Thoracic aorta (tissue), 2 donors: ENCODE data around the gene SAT2. TPM values are rescaled to one million over a fixed set of nuclear protein-coding genes. Genes with fewer than 3 reads are reported as not detected.

Source experiments
- ATAC-seq: fragments of 150-250 bp; one replicate; pipeline ENCODE4 v1.8.0; 2017; ENCODE audit warnings: low read depth; ENCODE audit not compliant: insufficient number of reproducible peaks, low FRiP score
- DNase-seq: peaks from one replicate; pipeline ENCODE4 v3.0.0-alpha.2; 2020; ENCODE audit warnings: low spot score
- H3K27ac ChIP-seq, 2 donors: fragments of 200-600 bp; sonication (generic); 1 replicate in 1 of 2; 2 replicates in 1 of 2; pipeline ENCODE4 v1.5.1; 2016; ENCODE audit warnings: mild to moderate bottlenecking in 2 of 2, moderate library complexity in 2 of 2
- H3K27me3 ChIP-seq: fragments of 200-600 bp; sonication (generic); replicated peaks from 2 replicates; pipeline ENCODE4 v1.6.0; 2016; ENCODE audit warnings: mild to moderate bottlenecking; ENCODE audit not compliant: insufficient read depth
- H3K36me3 ChIP-seq: fragments of 200-600 bp; sonication (generic); one replicate; pipeline ENCODE4 v1.5.1; 2016
- H3K4me1 ChIP-seq, 2 donors: fragments of 200-600 bp; sonication (generic); 1 replicate in 1 of 2; 2 replicates in 1 of 2; pipeline versions ENCODE4 v1.5.1 to v1.6.0; 2016; ENCODE audit warnings: low read depth in 2 of 2, mild to moderate bottlenecking in 1 of 2; ENCODE audit not compliant: control insufficient read depth in 1 of 2
- H3K4me3 ChIP-seq: fragments of 200-600 bp; sonication (generic); 2 replicates; pipeline ENCODE4 v1.5.1; 2016; ENCODE audit warnings: mild to moderate bottlenecking
- H3K9me3 ChIP-seq: fragments of 200-600 bp; sonication (generic); 2 replicates; pipeline ENCODE4 v1.5.1; 2016
- CTCF ChIP-seq: fragments of 200-600 bp; sonication (generic); IDR thresholded peaks from one replicate; pipeline ENCODE4 v1.5.1; 2019; ENCODE audit warnings: antibody characterized with exemption
- total RNA-seq, 2 donors: library from RNA; depleted of rRNA; stranded (reverse); fragments of >200 nt; gene quantifications; one replicate each; pipeline versions ENCODE4 v1.1.0 to v1.2.3, GENCODE V29; 2016

Gene SAT2
- total RNA-seq, 2 donors from 2014 or later, result 29.8 to 30.9 TPM

GRCh38 chr17:7580604-7581575, 46.7 kb downstream of the SAT2 start:
- H3K4me3 ChIP-seq, result peak overlapping the region; percentile 69

GRCh38 chr17:7579834-7580603, 47.6 kb downstream of the SAT2 start:
- peak overlapping the region; percentile 75 to 88 for H3K27ac ChIP-seq
- no peaks in the 10 kb centered on the region for H3K27me3 ChIP-seq
- H3K4me1 ChIP-seq, result peaks cover 53 to 63% of the 10 kb centered on the region in 2 donors
- ATAC-seq (no peak), DNase-seq (no peak)
- peak overlapping the region; percentile 69 for H3K4me3 ChIP-seq
- TF ChIP-seq CTCF, result no peak
- H3K36me3 ChIP-seq, result peaks cover 37% of the 10 kb centered on the region
- H3K9me3 ChIP-seq, result no peaks in the 10 kb centered on the region

More at GRCh38 chr17:7580604-7581575, 46.7 kb downstream of the SAT2 start:
- no peak for ATAC-seq
- Histone ChIP-seq H3K27ac (peak overlapping the region; percentile 61 to 88), H3K27me3 (no peaks in the 10 kb centered on the region), H3K4me1 (peaks cover 49 to 55% of the 10 kb centered on the region in 2 donors), H3K9me3 (no peaks in the 10 kb centered on the region), H3K36me3 (peaks cover 28% of the 10 kb centered on the region)
- TF ChIP-seq CTCF, result no peak
- DNase-seq, result no peak

GRCh38 chr17:7579001-7579833, 48.4 kb downstream of the SAT2 start, which contains the start of gene CD68:
Gene CD68, plus strand, starts transcription at chr17:7579638. Its CDS starts 40 bp downstream, at chr17:7579678.
- Histone ChIP-seq H3K9me3 (no peaks in the 10 kb centered on the region), H3K4me3 (peak within 1 kb of the TSS; percentile 69)
- peak; percentile 68 for ATAC-seq

More at GRCh38 chr17:7579001-7579833, 48.4 kb downstream of the SAT2 start, which contains the start of gene CD68:
- TF ChIP-seq CTCF, result no peak
- H3K36me3 ChIP-seq, result peaks cover 45% of the 10 kb centered on the region
- H3K4me1 ChIP-seq, result peaks cover 54 to 66% of the 10 kb centered on the region in 2 donors
- H3K27me3 ChIP-seq, result no peaks in the 10 kb centered on the region
- DNase-seq, result peak; percentile 77
- peak within 1 kb of the TSS; percentile 75 to 88 for H3K27ac ChIP-seq
